Measurements from ENCODE around the gene TOP1. TPM values are rescaled to one million over a fixed set of nuclear protein-coding genes. Genes with fewer than 3 reads are reported as not detected.
"Not testable (repeated sequence)": the region's sequence is repeated elsewhere in the genome, so short reads cannot be mapped to it uniquely, and the experiment has no call there.

TOP1 gene
- total RNA-seq, 1 experiment from 2014 or later, result 18.4 TPM

DNA sequence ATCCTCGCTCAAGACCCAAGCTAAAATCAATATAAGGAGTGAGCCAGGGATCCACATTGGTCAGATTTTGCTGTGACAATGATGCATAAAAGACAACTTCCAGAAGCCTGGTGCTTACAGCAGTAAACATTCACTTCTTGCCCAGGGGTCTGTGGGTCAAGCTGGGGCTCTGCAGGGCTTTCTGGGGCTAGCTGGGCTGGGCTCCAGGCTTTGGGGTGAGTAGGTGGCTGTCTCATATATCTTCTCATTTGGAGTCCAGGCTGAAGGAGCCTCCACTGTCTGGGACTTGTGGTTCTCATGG, 25.8 kb upstream of the TOP1 start:
- DNase-seq (ENCODE audit: low read depth), result no peak
- in situ Hi-C loops (cut with HindIII; ENCODE audit: low pct_unique_long_range_greater_than_20kb, low sequenced_read_pairs), result no loop called here

DNA sequence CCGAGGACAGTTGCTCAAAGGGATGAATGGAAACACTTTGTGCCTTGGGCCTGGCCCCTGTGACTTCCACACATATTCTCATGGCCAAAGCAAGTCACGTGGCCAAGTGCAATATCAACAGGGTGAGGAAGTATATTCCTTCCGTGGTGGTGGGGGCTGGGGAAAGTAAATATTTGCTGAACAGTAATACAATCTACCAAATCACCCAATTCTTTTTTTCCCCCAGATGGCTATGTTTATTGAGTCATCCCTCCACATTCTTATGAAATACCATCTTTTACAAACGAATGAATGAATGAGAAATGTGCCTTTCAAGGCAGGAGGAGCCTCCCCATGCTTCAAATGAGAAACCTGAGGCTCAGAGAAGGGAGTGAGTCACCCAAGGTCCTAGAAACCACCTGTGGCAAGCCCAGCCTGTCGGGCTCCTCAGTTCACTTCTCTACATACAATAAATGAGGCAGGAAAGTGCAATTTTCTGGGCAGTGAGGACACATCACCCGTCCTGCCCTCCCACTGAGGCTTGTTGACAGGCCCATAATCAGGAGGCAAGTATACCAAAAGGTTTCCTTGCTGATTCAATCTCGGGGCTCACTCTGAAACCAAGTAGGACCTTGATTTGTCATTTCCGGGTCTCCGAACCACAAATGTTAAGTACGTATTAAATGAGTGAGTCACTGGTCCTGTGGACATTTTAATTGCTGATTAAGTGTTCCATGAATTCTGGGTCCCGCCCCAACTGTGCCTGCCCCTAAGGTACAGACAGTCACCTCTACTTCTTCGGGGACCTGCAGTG, 25.3 kb upstream of the TOP1 start:
- in situ Hi-C loops (cut with HindIII; ENCODE audit: low pct_unique_long_range_greater_than_20kb, low sequenced_read_pairs), result no loop called here
- DNase-seq (ENCODE audit: low read depth), result peak; percentile 97

DNA sequence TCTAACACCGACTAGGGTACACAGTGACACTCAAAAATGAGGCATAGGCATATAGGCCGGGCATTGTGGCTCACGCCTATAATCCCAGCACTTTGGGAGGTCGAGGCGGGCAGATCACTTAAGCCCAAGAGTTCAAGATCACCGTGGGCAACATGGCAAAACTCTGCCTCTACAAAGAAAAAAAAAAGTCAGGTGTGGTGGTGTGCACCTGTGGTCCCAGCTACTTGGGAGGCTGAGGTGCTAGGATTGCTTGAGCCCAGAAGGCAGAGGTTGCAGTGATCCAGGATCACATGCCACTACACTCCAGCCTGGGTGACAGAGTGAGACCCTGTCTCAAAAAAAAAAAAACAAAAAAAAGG, 24.7 kb upstream of the TOP1 start:
- in situ Hi-C loops (cut with HindIII; ENCODE audit: low pct_unique_long_range_greater_than_20kb, low sequenced_read_pairs); DNase-seq (ENCODE audit: low read depth): not testable (repeated sequence)

GRCh38 chr20:41004531-41005360, 23.9 kb upstream of the TOP1 start:
- DNase-seq (ENCODE audit: low read depth), result no peak
- in situ Hi-C loops (cut with HindIII; ENCODE audit: low pct_unique_long_range_greater_than_20kb, low sequenced_read_pairs), result no loop called here

DNA sequence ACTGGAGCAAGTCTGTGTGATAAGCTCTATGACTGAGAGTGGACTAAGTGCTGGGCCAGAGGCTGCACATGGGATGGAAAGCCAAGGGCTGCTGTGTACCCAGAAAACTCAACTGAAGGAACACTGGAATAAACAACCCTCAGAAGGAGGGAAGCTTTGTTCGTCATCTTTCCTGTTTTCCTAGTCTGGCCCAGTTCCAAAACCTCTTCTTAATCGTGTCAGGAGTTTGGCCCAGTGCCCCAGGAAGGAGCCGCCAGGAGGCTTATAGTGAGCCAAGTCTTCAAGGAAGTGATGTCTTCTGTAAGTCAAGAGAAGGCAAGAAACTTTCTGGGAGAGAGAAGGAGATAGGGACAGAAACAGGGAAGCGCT, 23.3 kb upstream of the TOP1 start:
- peak; percentile 68 for DNase-seq (ENCODE audit: low read depth)
- in situ Hi-C loops (cut with HindIII; ENCODE audit: low pct_unique_long_range_greater_than_20kb, low sequenced_read_pairs), result no loop called here

GRCh38 chr20:41006126-41006935, 22.3 kb upstream of the TOP1 start:
- DNase-seq (ENCODE audit: low read depth), result no peak
- in situ Hi-C loops (cut with HindIII; ENCODE audit: low pct_unique_long_range_greater_than_20kb, low sequenced_read_pairs), result no loop called here

DNA sequence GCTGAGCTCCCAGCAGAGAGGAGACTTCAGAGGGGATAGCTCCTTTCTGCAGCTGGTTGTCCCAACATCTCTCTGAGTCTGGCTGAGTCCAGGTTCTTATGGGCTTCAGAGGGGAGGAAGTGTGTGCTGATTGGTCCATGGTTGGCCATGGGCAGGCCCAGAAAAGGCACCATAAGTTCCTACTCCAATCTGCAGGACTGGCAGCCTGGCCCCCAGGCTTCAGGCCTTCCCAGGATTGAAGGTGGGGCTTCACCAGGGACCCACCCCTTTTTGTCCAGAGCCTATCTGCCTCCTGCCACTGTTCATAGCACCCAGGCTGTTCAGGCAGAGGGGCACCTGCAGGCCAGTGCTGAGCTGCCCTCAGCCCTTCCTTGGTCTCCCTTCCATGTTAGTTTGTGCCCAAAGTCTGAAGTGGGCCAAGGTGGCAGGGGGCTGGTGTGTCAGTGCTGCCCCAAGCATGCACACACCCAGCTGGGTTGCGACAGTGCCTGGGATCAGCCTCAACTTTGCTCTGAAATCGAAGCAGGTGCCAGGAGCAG, 21.6 kb upstream of the TOP1 start:
- no peak for DNase-seq (ENCODE audit: low read depth)
- in situ Hi-C loops (cut with HindIII; ENCODE audit: low pct_unique_long_range_greater_than_20kb, low sequenced_read_pairs), result no loop called here

GRCh38 chr20:41007481-41007880, 21.1 kb upstream of the TOP1 start:
- in situ Hi-C loops (cut with HindIII; ENCODE audit: low pct_unique_long_range_greater_than_20kb, low sequenced_read_pairs), result no loop called here
- DNase-seq (ENCODE audit: low read depth), result no peak

- in situ Hi-C loops (cut with HindIII; ENCODE audit: low pct_unique_long_range_greater_than_20kb, low sequenced_read_pairs), result no loop called here
- no peak for DNase-seq (ENCODE audit: low read depth)
These were observed 18.7 kb upstream of the TOP1 start for GRCh38 chr20:41009946-41010345.

DNA sequence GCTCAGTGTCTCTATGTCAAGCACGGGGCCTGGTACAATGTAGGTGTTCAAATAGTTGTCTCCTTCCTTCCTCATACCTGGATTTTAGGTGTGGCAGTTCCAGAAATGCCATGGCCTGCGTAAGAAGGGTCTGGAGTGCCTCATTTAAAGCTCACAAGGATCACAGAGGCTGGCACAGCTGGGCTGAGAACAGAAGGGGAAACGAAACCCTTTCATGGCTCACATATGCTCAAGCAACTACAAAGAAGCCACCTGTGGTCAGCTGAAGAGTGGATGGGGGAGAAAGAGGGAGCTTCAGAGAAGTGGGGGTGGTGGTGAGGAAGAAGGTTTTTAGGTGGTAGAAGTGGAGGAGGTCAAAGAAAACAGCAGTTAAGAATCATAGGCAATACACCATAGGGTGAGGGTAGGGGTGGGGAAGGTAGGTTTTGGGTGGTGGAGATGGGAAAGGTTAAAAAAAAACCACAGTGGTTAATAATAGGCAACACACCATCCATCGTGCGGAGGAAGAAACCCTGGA, 17.0 kb upstream of the TOP1 start:
- in situ Hi-C loops (cut with HindIII; ENCODE audit: low pct_unique_long_range_greater_than_20kb, low sequenced_read_pairs), result no loop called here
- no peak for DNase-seq (ENCODE audit: low read depth)

DNA sequence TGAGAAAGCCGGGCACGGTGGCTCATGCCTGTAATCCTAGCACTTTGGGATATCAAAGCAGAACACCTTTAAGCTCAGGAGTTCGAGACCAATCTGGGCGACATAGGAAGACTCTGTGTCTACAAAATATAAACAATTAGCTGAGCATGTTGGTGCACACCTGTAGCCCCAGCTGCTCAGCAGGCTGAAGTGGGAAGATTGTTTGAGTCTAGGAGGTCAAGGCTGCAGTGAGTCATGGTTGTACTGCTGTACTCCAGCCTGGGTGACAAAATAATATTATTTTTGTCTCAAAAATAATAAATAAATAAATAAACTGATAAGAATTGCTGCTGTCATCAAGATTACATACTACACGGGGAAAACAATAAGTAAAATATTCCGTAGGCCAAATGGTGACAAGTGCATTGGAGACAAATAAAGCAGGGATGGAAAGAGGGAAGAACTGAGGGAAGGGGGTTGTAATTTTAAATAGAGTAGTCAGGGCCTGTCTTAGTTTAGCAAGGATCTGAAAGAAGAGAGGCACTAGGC, 14.0 kb upstream of the TOP1 start:
- no peak for DNase-seq (ENCODE audit: low read depth)
- in situ Hi-C loops (cut with HindIII; ENCODE audit: low pct_unique_long_range_greater_than_20kb, low sequenced_read_pairs), result no loop called here

DNA sequence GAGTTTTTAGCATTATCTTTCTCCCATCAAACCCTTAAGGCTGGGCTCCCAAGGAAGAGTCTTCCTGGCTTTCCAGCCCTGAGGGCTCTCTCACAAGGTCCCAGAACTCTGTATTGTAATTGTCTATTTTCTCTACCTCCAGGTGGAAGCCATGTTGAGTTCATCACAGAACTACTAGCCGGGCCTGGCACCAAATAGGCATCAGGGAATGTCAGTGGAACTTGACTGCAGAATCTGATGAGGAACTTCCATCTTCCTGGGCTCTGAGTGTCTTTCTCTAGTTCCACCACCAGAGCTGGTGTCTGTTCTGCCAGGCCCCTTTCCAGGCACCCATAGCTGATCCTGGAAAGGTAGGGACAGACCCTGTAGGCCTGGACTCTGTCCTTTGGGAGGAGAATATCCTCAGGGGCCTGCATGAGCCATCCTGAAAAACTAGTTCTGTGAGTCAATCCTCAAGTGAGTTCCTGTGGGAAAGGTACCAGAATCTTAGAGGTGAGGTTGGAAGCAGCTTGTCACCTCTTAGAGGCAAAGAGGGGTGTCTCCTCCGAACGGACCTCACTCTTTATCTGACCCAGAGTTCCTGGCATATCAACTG, 11.1 kb upstream of the TOP1 start:
- no peak for DNase-seq (ENCODE audit: low read depth)
- in situ Hi-C loops (cut with HindIII; ENCODE audit: low pct_unique_long_range_greater_than_20kb, low sequenced_read_pairs), result no loop called here

DNA sequence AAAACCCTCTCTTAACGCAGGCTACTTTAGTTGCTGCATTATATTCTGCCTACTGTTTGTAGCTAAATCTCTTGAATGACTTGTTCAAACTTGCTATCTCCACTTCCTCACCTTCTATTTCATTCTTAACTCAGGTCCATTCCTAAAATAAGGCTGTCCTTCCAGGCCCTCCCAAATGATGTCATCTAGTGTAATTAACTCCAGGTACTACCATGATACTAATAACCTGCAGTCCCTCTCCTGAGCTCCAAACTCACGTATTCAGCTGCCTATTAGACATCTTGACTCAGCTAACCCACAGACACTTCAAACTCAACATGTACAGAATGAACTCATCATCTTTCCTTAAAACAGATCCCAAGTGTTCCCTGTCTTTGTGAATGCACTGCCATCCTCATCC, 10.5 kb upstream of the TOP1 start:
- DNase-seq (ENCODE audit: low read depth), result no peak
- in situ Hi-C loops (cut with HindIII; ENCODE audit: low pct_unique_long_range_greater_than_20kb, low sequenced_read_pairs), result no loop called here

DNA sequence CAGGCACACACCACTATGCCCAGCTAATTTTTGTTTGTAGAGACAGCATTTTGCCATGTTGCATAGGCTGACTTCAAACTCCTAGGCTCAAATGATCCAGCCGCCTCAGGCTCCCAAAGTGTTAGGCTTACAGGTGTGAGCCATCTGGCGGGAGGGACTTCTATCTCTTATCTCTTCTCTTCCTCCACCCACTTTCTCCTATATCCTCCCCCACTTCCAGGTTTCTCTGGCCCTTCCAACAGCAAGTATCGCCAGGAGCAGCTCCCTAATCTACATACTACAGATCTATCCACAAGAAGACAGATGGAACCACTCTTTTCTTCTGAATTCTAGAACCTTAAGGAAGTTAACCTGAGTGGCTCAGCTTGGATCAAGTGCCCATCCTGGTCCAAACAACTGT, 5.1 kb upstream of the TOP1 start:
- DNase-seq (ENCODE audit: low read depth), result no peak
- in situ Hi-C loops (cut with HindIII; ENCODE audit: low pct_unique_long_range_greater_than_20kb, low sequenced_read_pairs), result no loop called here

DNA sequence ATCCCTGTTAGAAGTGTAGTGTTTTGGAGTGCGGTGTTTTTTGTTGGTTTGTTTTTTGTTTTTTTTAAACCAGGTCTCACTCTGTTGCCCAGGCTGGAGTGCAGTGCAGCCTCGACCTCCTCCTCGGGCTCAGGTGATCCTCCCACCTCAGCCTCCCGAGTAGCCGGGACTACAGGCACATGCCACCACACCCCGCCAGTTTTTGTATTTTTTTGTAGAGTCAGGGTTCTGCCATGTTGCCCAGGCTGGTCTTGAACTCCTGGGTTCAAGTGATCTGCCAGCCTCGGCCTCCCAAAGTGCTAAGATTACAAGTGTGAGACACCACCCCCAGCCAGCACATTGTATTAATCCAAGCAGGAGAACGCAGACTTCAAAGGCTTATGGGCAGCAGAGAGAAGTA, 1.3 kb upstream of the TOP1 start:
- no peak for DNase-seq (ENCODE audit: low read depth)
- in situ Hi-C loops (cut with HindIII; ENCODE audit: low pct_unique_long_range_greater_than_20kb, low sequenced_read_pairs), result no loop called here

GRCh38 chr20:41027872-41028358, 707 bp upstream of the TOP1 start:
- no peak for DNase-seq (ENCODE audit: low read depth)
- in situ Hi-C loops (cut with HindIII; ENCODE audit: low pct_unique_long_range_greater_than_20kb, low sequenced_read_pairs), result no loop called here

GRCh38 chr20:41029150-41029901, 704 bp downstream of the TOP1 start:
- DNase-seq (ENCODE audit: low read depth), result peak; percentile 59
- in situ Hi-C loops (cut with HindIII; ENCODE audit: low pct_unique_long_range_greater_than_20kb, low sequenced_read_pairs), result no loop called here

Data from Caki2 (cell line).